AG10803 (cell line): ENCODE measurements around the gene SYDE2.

Experiments
- DNase-seq: peaks from one replicate; pipeline ENCODE4 v3.0.0; 2010; ENCODE audit warnings: low read depth
- H3K4me3 ChIP-seq: 2 replicates; pipeline ENCODE4 v1.5.1; 2011; ENCODE audit warnings: mild to moderate bottlenecking, low read length, control low read depth
- CTCF ChIP-seq: conservative IDR thresholded peaks from 2 replicates; pipeline ENCODE4 v1.5.1; 2011; ENCODE audit warnings: mild to moderate bottlenecking, low read length, control low read depth, inconsistent platforms

SYDE2 gene

DNA sequence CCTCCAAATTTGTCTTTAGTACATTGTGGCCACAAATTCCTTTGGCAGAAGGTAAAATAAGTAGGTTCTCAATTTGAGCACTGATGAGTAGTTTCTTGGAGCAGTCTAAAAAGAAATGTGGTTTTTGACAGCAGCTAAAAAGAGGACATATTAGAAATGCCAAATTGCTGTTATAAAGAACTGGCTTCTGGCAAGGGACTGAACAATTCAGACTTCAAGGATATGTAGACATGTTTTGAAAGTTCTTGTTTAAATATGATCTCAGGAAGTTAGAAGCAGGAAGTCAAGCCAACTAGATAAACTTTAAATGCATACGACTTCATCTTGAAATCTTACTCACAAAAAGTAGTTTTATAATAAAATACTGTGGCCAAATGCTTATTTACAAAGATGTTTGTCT, 39.8 kb upstream of the SYDE2 start:
- no peak overlapping the region for H3K4me3 ChIP-seq
- no peak for TF ChIP-seq CTCF

DNA sequence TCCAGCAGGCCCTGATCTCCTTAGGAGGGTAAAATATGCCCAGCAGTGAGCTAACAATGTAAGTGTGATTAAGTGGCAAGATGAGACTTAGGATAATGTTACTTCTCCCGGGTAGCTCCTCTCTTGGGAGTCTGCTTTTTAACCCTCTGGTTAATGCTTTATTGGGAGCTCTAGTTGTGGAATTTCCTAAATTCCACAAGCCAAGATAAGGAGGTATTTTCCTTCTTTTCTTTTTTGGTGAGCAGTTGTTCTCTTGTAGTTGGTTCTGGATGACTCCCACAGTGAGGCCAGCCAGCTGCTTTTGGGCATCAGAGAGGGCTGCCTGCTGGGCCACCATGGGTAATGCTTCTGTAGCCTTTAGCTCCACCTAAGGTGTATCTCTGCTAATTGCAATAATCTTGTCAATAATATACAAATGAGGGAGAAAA, 39.4 kb upstream of the SYDE2 start:
- peak; percentile 31 for DNase-seq
- peak; percentile 27 for TF ChIP-seq CTCF
- no peak overlapping the region for H3K4me3 ChIP-seq

More for the DNA sequence above, 39.8 kb upstream of the SYDE2 start:
- DNase-seq: peak; percentile 24

DNA sequence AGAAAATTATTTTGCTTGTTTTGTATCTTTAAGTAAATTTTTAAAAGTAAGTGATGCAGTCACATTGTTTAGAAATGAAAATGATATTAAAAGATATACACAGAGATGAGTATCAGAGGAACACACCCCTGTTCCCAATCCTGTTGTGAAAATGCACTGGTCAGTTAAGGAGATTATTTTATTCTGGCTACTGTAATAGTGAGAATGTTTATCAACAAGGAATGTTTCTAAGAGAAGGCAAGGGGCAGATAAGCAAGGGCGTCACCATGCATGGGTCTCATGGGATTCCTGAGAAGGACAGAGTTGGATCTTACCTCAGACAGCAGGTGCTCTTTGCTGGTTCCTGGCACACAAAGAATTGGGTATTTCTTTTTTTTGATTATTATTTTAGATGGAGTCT, 36.8 kb upstream of the SYDE2 start:
- H3K4me3 ChIP-seq: no peak overlapping the region
- no peak for DNase-seq
- TF ChIP-seq CTCF: no peak

- no peak for DNase-seq
- no peak overlapping the region for H3K4me3 ChIP-seq
- peak; percentile 36 for TF ChIP-seq CTCF
Observed at GRCh38 chr1:85230305-85230977, 29.6 kb upstream of the SYDE2 start.

GRCh38 chr1:85229574-85230097, 28.8 kb upstream of the SYDE2 start:
- DNase-seq: no peak
- TF ChIP-seq CTCF: no peak
- no peak overlapping the region for H3K4me3 ChIP-seq

DNA sequence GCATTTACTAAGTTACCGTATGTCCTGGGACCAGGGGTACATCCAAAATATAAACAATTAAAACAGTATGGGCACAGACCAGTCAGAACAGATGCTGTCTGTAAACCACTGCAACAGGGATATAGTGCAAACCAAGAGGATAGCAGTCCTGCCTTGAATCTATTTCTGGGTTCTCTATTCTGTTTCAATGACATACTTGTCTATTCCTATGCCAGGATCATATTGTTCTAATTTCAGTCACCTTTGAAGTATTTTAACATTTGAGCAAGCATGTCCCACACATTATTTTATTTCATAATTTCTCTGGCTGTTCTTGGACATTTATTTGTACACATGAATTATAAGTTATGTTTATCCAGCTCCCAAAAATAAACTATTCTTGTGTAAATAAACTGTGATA, 28.2 kb upstream of the SYDE2 start:
- H3K4me3 ChIP-seq: no peak overlapping the region
- no peak for TF ChIP-seq CTCF
- no peak for DNase-seq

GRCh38 chr1:85225624-85226380, 25.0 kb upstream of the SYDE2 start:
- no peak overlapping the region for H3K4me3 ChIP-seq
- TF ChIP-seq CTCF: no peak
- peak; percentile 13 for DNase-seq
